Non-pigmented ciliary epithelial cell (primary cell): ENCODE measurements around the gene IQCE.
A peak's percentile ranks its signal among the peaks of the same experiment; 100 is the strongest.

Source experiments
- DNase-seq: peaks from one replicate; pipeline ENCODE4 v3.0.0-alpha.2; 2010; ENCODE audit warnings: low read depth

Gene IQCE

DNA sequence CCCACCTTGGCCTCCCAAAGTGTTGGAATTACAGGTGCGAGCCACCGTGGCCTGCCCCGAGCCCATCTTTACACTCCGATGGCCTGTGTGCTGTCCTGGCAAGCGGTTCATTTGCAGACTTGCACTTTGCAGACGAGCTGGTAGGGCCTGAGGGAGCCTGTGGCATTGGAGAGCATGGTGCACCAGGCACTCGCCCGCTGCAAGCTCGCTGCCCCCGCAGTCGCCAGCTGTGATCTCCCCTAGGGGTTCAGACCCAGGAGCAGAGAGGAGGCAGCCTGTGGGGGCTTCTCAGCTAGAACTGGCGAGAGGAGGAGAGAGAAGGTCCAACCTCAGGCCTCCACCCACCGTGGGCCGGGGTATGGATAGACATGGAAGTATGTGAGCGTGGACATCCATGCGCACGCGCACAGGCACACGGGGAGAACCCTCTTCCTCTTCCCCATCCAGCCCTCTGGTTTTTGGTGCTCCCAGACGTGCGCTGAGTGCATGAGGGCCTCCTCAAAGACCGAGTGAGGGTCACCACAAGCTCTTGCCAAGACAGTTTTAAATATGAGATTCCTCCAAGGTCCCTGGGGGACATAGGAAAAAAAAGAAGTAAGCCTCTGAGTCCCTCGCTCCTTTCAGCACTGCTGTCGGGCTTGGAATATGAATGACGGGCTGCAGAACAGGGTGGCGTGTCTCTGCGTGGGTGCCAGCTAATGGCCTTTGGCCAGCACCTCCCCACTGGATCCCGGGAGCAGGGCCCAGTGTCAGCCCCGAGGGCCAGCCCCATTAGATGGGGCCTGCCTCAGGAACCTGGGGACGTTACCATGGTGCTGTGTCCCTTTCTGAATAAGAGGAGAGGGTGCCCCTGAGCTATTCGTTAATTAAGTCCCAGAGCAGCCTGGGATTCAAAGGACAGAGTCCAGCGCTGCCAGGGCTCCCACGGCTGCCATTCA, 57.9 kb downstream of the IQCE start:
- no peak for DNase-seq

DNA sequence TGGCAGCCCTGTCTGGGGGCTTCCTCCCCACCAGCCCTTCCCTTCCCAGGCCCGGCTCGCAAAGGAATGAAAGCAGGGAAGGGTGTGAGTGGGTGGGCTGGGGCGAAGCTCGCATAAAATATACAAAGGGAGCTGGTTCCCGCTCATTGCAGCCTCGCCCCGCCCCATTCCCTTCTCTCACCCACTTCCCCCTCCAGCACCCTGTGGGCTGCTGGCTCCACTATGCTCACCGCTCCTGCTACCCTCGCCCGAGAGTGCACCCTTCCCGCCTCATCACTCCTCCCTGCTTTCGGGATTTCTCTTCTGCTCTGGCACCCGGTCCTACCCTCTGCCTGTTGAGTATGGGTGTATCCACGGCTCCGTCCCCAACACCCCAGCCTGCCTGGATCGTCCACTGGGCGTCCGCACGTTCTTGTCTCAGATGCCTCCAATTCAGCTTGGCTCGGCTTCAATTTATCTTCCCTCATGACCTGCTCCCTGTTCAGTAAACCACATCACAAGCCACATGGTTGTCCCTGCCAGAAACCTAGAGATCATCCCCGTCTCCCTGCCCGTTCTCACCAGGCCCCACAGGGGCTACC, 58.6 kb downstream of the IQCE start:
- no peak for DNase-seq

DNA sequence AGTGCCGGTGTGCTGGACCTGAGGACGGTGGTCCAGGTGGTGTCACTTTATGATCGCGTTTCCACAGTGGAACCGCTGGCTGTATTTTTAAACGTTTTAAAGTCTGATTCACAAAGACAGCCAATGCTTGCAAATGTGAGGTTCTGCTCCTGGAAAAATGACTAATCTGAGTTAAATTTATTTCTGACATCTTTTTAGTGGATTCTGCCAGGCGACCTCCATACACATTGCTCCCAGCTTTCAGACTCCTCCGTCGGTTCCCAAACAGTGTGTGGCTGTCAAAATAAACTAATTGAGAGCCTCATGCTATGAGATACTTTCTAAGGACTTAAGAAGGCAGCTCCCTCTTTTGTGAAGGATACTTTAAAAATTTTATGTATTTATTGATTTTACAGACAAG, 60.3 kb downstream of the IQCE start:
- no peak for DNase-seq

DNA sequence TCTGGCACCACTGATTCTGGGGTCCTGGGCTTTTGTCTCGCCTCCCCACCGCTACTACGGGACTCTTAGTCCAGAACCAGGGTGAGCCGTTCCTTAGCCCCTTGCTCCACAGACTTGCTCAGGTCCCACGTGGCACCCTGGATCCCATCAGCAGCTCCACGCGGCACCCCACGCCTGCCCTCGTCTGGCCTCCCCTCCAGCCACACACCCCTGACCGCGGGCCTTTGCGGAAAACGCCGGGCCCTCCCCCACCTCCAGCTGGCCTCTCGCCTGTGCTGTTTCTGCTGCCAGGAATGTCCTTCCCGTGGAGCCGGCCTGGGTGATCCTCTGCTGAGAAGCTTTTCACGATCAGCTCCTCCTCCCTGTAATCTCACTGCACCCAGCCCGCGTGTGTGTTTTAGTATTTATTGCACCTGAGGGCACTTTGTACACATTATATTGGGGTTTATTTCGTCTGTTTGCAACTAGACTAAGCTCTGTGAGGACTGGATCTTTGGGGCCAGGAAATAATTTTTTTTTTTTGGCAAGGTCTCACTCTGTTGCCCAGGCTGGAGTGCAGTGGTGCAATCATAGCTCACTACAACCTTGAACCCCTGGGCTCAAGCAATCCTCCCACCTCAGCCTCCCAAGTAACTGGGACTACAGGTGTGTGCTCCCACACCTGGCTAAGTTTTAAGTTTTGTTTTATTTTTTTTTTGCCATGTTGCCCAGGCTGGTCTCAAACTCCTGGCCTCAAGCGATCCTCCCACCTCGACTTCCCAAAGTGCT, 62.5 kb downstream of the IQCE start:
- DNase-seq, result no peak

DNA sequence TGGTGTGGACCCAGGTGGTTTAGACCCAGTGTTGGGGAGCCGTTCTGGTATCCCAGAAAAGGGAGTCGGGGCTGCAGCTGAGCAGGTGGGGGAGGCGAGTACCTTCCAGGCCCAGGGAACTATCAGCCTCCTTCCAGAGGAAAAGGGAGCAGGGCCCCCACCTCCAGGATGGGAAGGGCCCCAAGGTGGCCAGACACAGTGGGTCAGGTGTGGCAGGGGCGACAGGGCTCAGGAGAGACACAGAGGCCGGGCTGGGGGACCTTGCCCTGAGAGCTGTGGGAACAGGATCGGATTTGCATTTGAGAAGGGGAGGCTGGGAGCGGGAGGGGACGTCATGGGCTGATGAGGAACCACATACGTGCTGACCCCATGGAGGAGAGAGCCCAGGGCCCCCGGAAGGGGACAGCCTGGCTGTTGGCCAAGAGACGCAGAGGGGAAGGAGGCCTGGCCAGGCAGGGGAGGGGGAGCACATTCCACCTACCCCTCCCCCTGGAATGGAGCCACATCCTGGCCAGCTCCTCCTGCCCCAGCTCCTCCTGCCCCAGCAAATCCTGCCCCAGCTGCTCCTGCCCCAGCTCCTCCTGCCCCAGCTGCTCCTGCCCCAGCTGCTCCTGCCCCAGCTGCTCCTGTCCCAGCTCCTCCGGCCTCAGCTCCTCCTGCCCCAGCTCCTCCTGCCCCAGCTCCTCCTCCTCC, 63.3 kb downstream of the IQCE start:
- DNase-seq, result no peak

DNA sequence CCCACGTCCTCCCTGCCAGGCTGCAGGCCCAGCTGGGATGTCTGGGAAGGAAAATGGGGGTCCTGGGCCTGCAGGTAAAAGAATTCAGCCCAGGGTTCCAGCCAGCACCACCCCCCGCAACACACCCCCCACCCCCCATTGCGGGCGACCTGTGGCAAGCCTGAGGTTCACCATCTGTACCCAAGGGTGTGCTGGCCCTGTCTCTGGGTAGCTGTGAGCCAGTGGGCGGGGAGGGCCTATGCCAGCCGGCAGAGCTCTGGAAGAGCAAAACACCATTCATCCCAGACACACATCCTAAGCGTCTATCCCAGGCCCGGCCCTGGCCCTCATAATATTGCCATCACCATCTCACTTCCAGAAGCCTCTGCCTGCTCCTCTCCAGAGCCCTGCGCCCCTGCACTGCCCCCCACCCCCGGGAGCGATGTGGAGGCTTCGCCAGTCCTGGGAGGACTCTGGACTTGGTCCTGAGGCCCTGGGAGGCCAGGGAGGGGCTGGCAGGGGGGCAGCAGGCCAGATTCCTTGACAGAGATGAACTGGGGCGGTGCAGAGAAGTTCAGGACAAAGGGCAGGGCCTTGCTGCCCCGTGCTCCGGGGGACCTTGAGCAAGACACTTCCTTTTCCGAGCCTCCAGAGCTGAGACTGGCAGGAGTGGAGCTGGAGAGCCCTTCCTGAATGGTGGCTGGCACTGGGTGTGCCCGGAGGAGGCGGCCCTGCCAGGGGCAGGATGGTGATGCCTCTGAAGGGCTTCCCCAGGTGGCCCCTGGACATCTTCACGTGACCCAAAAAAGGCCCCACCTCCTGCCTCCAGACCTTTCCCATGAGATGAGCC, 64.3 kb downstream of the IQCE start:
- DNase-seq, result no peak

DNA sequence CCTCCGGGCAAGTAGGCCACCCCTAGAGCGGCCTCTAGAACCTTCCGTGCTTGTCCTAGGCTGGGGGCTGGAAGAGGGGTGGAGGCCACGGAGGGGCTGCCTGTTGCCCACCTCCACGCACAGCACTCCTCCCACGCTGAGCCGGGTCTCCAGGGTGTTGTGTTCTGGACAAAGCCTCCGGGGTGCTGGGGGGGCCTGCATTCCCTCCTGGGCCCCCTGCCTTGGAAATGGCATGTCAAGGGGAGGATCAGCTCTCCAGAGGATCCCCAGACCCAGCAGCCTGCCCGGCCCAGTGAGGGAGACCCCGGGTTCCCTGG, 64.9 kb downstream of the IQCE start:
- DNase-seq, result no peak

DNA sequence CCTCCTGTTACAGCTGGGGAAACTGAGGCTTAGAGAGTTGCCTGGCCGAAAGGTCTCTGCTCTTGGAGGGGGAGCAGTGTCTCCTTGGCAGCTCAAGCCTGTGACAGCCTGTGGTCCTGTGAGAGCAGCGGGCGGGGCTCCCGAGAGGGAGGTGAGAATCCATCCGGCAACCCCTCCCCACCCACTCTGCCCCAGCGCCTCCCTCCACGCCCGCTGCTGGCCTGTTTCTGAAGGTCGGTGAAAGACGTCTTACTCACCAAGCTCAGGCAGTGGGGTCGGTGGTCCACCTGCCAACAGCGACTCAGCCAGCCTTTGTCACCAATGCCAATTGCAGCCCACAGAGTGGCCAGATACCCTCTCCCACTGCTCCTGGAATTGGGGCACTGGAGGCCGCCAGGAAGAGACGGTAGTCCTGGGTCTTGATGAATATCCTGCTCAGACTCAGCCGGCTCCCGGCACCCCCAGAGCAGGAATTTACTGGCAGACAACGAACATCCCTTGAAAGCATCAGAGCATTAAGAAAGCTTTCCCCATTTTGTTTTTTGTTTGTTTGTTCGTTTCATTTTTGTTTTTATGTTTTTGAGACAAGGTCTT, 65.6 kb downstream of the IQCE start:
- no peak for DNase-seq

DNA sequence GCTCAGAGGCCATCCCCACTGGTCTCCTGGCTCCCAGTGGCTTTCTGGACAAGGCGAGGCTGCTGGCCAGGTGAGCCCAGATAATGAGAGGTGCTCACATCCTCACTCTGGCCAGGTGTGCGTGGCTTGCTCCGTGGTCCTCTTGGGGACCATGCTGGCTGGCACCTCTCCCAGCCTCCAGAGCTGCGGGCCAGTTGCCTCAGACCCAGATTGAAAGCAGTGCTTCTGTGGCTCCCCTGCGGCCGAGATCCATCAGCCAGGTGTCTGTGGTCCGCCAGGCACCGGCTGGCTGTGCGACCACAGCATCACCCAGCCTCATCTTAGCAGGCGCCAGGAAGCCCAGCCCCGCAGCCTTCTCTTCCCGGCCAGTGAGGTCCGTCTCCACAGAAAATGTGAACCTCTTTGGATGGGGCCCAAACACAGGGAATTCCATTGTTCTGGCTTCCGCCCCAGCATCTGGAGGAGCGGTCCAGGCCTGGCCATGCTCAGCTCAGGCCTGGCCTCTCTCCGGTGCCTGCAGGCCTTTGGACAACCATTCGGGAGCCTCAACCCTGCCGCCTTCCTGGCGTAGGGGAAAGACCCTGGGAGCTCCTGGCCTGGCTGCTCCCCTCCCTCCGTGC, 67.8 kb downstream of the IQCE start:
- no peak for DNase-seq

DNA sequence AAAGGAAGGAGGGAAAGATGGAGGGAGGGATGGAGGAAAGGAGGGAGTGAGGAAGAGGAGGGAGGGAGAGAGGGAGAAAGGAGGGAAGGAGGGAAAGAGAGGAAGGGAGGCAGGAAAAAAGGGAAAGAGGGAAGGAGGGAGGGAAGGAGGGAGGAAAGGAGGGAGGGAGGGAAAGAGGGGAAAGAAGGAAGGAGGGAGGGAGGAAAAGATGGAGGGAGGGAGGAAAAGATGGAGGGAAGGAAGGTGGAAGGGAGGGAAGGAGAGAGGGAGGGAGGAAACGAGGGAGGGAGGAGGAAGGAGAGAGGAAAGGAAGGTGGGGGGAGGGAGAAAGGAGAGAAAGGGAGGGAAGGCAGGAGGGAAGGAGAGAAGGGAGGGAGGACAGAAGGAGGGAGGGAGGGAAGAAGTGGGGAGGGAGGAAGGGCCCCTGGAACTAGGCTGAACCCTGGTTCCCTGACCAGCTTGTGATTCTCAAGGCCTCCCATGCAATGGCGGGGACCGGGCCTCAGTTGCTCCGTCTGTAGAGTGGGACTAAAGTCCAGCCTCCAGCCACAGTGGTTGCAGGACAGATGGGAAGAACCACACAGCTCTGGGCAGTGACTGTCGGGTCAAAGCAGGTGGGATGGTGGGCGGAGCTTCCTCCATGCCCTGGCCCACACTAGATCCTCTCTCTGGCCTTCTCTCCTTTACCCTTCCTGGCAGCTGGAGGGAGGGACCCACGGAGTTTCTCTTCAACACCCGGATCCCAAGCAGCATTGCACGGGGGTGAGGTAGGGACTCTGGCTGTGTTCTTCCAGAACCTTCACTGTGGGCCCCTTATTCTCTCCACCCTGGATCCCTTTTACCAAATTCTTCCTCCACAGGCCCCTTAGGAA, 68.7 kb downstream of the IQCE start:
- no peak for DNase-seq

DNA sequence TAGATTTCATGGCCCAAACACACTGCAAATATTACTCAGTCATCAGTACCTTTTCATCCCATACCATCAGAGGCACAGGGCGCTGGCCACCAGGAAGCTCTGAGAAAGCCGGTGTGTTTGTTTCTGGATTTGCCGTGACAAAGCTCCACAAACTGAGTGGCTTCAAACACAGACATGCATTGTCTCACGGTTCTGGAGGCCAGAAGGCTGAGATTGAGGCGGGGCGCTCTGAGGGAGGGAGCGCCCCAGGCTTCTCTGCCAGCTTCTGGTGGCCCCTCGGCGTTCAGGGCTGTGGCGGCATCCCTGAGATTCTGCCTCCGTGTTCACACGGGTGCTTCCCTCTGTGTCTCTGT, 69.3 kb downstream of the IQCE start:
- DNase-seq, result no peak

DNA sequence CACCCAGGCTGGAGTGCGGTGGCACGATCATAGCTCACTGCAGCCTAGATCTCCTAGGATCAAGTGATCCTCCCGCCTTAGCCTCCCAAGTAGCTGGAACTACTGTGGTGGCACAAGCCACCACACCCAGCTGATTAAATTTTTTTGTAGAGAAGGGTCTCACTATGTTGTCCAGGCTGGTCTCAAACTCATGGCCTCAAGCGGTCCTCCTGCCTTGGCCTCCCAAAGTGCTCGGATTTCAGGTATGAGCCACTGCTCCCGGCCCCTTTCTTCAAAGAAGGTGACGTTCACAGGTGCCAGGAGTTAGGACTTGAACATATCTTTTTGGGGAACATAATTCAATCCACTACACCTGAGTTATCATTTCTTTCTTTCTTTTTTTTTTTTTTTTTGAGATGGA, 70.1 kb downstream of the IQCE start:
- no peak for DNase-seq

DNA sequence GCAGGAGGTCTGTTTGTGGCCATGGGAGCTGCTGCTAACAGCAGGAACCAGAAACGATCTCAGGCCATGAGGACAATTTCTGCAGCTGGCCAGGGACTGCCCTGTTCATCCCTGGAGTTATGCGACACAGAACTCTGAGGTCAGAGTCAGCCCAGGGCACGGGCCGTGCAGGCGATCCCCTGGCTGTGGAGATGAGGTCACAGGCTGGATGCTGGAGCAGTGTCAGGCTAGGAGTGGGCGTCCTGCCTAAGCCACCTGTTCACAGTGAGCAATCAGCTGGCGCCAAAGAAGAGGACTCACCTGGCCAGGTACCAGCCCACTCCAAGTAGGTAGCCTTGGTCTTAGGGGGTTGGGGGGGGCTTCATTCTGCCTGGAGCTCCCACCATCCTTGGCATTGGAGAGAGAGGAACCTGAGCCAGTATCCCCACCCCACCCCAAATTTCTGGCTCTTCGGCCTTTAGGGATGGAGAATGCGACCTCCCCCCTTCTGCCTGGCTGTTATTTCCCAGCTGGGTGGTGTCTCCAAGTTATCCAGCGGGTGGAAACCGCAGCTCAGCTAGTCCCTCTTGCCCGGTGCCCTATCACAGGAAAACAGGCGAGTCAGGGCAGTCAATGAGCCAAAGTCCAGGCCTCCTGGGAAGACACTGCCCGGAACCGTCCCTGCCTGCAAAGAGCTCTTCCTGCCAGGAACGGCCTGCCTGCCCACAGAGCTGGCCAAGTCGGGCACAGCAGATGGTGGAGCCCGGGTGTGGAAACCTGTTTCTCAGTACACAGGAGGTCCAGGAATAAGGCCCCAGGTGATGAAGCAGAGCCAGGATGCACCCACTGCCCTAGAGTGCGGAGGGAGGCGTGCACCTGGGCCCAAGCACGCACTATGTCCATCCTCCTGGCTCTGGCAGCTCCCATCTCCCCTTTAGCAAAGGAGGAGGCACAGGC, 71.2 kb downstream of the IQCE start:
- DNase-seq, result no peak

DNA sequence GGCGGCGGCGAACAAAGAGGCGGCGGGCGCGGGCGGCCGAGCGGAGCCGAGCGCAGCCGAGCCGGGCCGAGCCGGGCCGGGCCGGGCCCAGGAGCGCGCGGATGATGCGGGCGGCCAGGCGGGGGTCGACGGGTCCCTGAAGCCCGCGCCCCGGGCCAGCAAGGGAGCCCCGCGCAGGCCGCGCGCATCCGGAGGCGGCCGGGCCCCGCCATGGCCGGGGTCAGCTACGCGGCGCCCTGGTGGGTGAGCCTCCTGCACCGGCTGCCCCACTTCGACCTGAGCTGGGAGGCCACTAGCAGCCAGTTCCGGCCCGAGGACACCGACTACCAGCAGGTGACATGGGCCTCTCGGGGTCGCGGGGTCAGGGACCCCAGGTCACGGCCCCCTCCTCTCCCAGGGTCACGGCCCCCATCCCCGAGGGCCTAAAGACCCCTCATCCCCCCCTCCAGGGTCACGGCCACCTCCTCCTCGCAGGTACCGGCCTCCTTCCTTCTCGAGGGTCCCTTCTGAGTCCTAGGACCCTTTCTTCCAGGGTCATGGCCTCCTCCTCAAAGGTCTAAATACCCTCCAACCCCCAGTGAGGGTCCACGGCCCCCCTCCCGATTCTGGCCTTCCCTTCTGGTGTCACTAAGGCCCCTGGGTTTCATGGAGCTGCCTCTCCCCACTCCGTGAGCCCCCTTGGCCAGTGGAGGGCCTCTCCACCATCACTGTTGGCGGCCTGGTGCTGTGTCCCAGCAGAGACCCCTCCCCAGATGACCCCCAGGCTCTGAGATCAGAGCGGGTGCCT, 73.4 kb downstream of the IQCE start, which contains the start of gene TTYH3:
Gene TTYH3 (plus strand): TSS at position 41 of the 787 bp plus-strand sequence. CDS start 170 bp downstream, at position 211.
- no peak for DNase-seq

DNA sequence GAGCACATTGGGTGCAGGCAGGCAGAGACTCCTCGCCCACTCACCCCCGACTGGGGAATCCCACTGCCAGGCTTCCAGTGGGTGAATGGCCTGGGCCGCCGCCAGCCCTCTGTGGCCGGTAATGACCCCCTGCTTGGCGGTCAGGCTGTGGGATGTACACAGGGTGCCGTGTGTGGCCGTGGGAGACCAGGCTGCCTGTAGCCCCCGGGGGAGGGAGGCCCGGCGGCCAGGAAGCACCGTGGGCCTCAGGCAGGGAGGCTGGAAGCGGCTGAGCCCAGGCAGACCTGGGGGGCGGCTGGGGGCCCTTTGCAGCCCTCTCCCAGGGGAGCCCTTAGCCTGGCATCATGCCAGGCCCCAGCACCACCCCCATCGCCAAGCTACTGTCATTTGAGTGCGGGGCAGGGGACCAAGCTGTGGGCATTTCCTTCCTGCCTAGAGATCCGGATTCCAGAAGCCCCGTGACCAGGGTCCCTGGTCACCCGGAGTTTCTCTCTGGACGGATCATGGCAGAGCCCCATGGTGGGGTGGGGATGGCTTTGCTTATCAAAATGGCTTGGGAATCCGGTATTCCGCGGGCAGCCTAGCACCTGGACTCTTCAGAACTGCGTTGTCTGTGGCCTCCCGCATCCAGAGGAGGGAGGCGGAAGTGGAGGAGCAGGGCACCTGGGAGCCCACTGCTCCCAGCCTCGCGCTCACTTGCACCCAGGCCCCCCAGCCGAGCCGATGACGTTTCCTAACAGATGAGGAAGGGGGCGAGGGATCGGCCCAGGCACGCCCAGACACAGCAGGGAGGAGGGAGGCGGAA, 74.2 kb downstream of the IQCE start:
- DNase-seq, result no peak

DNA sequence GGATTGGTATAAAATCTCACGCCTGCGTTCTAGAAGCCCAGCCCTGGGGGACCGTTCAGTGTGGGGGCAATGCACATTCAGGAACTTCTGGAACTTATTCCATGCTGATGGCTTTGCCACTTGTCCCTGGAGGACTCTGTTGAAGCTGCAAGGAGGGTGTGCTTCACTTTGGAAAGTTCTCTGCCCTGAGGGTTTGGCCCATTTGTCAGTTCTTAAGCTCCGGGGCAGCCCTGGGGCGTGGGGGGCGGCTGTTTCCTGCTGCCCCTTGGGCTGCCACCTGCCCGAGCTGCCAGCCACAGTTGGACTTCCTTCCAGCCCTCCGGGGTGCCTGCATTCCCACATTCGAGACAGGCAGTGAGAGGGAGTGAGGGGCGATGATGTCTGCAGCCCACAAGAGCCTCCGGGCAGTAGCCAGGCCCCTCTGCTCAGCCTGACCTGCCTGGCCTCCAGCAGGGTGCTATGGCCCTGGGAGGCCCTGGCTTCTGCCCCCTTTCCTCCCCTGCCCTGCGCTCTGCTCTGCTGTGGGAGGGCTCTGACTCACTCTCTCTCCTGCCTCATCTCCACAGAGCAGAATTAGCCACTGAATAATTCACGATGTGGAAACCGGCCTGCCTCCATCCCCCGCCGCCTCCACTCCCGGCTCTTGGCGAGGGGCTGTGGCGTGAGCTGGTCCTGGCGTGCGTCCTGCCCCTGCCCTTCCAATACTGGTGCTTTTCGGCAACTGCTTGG, 74.9 kb downstream of the IQCE start:
- DNase-seq, result peak; percentile 57
